ENCODE measurements around the gene AATK.

Gene AATK

GRCh38 chr17:81119223-81120148 lies 46.5 kb downstream of the AATK start:
- ChIA-PET POLR2A (interaction anchor here (2.6 kb wide), 1 partner anchor 119 kb away, joined by 9 read pairs; the partner anchor contains the start of genes NDUFAF8 and TEPSIN), CTCF (no interaction called here)
- peak; percentile 84 for TF ChIP-seq TARDBP (IDR thresholded peaks at IDR 0.05)
- TF ChIP-seq SP1 (IDR thresholded peaks at IDR 0.05): peak; percentile 92
- no peak for TF ChIP-seq ARNT (IDR thresholded peaks at IDR 0.05)
- no peak for TF ChIP-seq LEF1 (IDR thresholded peaks at IDR 0.05; ENCODE audit: borderline replicate concordance)
- no peak for TF ChIP-seq FOXK2 (IDR thresholded peaks at IDR 0.05)
- 0 out of 2 replicates have a peak, but pooled peaks have one; percentile 56 for TF ChIP-seq HDGF (IDR thresholded peaks at IDR 0.05; ENCODE audit: borderline replicate concordance)
- TF ChIP-seq NFRKB (IDR thresholded peaks at IDR 0.05): no peak
- DNase-seq (ENCODE audit: extremely low spot score): peak; percentile 98

GRCh38 chr17:81118308-81119221 lies 47.5 kb downstream of the AATK start:
- DNase-seq (ENCODE audit: extremely low spot score): no peak
- ChIA-PET POLR2A (no interaction called here), CTCF (no interaction called here)
- TF ChIP-seq TARDBP (IDR thresholded peaks at IDR 0.05) (no peak), CTBP1 (IDR thresholded peaks at IDR 0.05; ENCODE audit: borderline replicate concordance) (no peak), ZNF384 (IDR thresholded peaks at IDR 0.05) (no peak), ELF4 (IDR thresholded peaks at IDR 0.05) (no peak), NFRKB (IDR thresholded peaks at IDR 0.05) (no peak), SP1 (IDR thresholded peaks at IDR 0.05) (no peak), LEF1 (IDR thresholded peaks at IDR 0.05; ENCODE audit: borderline replicate concordance) (no peak), FOXA1 (IDR thresholded peaks at IDR 0.05) (no peak), BHLHE40 (IDR thresholded peaks at IDR 0.05; ENCODE audit: borderline replicate concordance) (no peak), HDGF (IDR thresholded peaks at IDR 0.05; ENCODE audit: borderline replicate concordance) (no peak), SUZ12 (IDR thresholded peaks at IDR 0.05) (no peak), FOXM1 (IDR thresholded peaks at IDR 0.05; ENCODE audit: borderline replicate concordance) (no peak), L3MBTL2 (conservative IDR thresholded peaks at IDR 0.05) (no peak), PKNOX1 (IDR thresholded peaks at IDR 0.05) (no peak), ARNT (IDR thresholded peaks at IDR 0.05) (no peak), FOXK2 (IDR thresholded peaks at IDR 0.05) (no peak)

GRCh38 chr17:81117672-81118198 lies 48.3 kb downstream of the AATK start:
- no peak for TF ChIP-seq ELF4 (IDR thresholded peaks at IDR 0.05)
- no peak for TF ChIP-seq FOXA1 (IDR thresholded peaks at IDR 0.05)
- no peak for TF ChIP-seq PKNOX1 (IDR thresholded peaks at IDR 0.05)
- TF ChIP-seq BHLHE40 (IDR thresholded peaks at IDR 0.05; ENCODE audit: borderline replicate concordance): no peak
- TF ChIP-seq FOXM1 (IDR thresholded peaks at IDR 0.05; ENCODE audit: borderline replicate concordance): no peak
- ChIA-PET CTCF (no interaction called here), POLR2A (no interaction called here)
- DNase-seq (ENCODE audit: extremely low spot score): no peak

- DNase-seq (ENCODE audit: extremely low spot score): no peak
- TF ChIP-seq PKNOX1 (IDR thresholded peaks at IDR 0.05) (no peak), FOXK2 (IDR thresholded peaks at IDR 0.05) (no peak), L3MBTL2 (conservative IDR thresholded peaks at IDR 0.05) (no peak), ELF4 (IDR thresholded peaks at IDR 0.05) (no peak)
- POLR2A ChIA-PET: no interaction called here
- CTCF ChIA-PET: interaction anchor here (0.6 to 0.7 kb wide), 2 partner anchors 15 to 76 kb away, joined by 3 read pairs; no protein-coding TSS in a partner anchor
Observed at GRCh38 chr17:81116704-81117103, 49.3 kb downstream of the AATK start.

GRCh38 chr17:81115749-81116464 lies 50.1 kb downstream of the AATK start:
- ChIA-PET POLR2A (no interaction called here), CTCF (interaction anchor here (0.6 kb wide), 1 partner anchor 76 kb away, joined by 3 read pairs; no protein-coding TSS in a partner anchor)
- no peak for DNase-seq (ENCODE audit: extremely low spot score)
- no peak for TF ChIP-seq FOXM1 (IDR thresholded peaks at IDR 0.05; ENCODE audit: borderline replicate concordance)
- no peak for TF ChIP-seq HDGF (IDR thresholded peaks at IDR 0.05; ENCODE audit: borderline replicate concordance)
- TF ChIP-seq SUZ12 (IDR thresholded peaks at IDR 0.05): no peak
- no peak for TF ChIP-seq NFRKB (IDR thresholded peaks at IDR 0.05)
- no peak for TF ChIP-seq LEF1 (IDR thresholded peaks at IDR 0.05; ENCODE audit: borderline replicate concordance)
- no peak for TF ChIP-seq PKNOX1 (IDR thresholded peaks at IDR 0.05)
- TF ChIP-seq TARDBP (IDR thresholded peaks at IDR 0.05): no peak
- no peak for TF ChIP-seq ELF4 (IDR thresholded peaks at IDR 0.05)
- no peak for TF ChIP-seq ARNT (IDR thresholded peaks at IDR 0.05)
- no peak for TF ChIP-seq CTBP1 (IDR thresholded peaks at IDR 0.05; ENCODE audit: borderline replicate concordance)
- no peak for TF ChIP-seq L3MBTL2 (conservative IDR thresholded peaks at IDR 0.05)

All from HEK293T (cell line).